Stimulated activated CD8-positive, alpha-beta memory T cell treated with anti-CD3 and anti-CD28 coated beads, Interleukin-15, amount 100 ng/mL, for 4 hours (primary cell): ENCODE measurements around the gene TJAP1.
"Not testable (repeated sequence)": the region's sequence is repeated elsewhere in the genome, so short reads cannot be mapped to it uniquely, and the experiment has no call there.

Experiments used
- DNase-seq, 2 donors: peaks; one replicate each; pipeline ENCODE4 v3.0.0-alpha.2; 2020; ENCODE audit warnings: low read depth in 2 of 2

The TJAP1 gene

DNA sequence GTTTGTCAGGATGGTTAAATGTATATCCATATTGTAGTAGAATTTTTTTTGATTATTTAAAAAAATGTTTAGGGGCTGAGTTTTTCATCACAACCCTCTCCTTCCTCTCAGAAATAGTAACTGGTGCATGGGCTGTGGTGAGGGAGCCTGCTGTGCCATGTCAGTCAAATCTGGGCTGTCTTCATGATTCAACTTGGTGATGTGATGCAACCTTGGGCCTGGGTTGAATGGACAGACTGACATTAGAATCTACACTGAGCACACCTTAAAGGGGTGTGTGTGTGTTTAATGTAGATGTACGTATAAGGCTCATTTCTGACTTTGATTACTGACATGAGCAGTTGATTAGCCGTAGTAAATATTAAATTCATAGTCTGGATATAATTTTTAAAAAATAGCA is 3.7 kb downstream of the TJAP1 start:
- DNase-seq, result no peak

DNA sequence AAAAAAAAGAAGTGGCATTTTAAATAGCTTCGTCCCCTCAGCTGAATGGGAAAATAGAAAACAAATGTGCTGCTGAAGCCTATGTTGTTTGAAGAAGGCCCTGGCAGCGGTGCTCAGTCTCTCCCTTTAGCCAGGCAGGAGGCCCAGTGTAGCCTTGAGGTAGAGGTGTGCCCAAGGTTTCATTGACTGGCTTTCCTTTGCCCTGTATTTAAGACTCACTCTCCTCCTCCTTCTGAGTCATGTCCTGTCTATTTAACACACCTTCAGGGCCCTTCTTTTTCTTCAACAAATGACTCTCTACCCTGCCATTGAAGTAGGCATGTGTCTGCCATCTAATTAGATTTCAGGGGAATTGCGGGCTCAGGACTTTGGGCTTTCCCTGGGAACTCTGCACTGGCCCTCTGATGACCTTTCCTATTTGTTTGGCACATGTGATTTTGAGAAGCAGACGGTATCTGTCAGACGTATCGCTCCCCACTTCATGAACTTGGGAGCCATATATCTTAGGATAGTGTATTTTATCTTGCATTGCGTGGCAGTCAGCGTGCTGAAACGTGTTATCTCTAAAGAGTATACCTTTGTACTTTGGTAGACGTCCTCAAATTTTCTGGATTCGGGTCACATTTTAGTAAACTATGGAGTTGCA is 4.3 kb downstream of the TJAP1 start:
- DNase-seq, result no peak

DNA sequence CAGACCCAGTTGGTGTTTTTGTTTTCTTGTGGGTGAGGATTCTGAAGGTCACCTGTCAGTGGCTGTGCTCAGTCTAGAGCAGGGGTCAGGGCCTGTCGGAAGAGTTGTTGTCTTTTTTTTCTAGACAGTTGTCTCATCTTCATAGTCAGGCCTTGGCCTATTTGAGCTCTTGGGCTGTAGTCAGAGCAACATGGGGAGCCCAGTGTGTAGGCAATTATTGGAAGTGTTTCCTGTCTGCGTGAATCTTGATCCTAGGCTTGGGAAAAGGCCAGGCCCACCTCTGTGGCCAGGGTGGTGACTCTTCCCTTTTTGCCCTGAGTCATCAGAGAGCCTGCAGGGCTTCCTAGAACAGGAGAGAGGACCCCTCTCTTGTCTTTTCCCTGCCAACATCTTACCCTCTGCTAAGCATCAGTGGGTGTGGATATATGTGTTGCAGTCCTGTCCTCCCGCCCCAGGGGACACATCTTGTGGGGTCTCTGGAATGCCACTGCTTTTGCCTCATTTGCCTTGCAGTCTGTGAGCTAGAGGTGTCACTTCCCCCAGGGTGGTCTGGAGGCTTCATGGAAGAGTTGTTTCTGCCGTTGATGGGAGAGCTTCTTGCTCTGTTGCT is 11.4 kb downstream of the TJAP1 start:
- DNase-seq, result no peak

DNA sequence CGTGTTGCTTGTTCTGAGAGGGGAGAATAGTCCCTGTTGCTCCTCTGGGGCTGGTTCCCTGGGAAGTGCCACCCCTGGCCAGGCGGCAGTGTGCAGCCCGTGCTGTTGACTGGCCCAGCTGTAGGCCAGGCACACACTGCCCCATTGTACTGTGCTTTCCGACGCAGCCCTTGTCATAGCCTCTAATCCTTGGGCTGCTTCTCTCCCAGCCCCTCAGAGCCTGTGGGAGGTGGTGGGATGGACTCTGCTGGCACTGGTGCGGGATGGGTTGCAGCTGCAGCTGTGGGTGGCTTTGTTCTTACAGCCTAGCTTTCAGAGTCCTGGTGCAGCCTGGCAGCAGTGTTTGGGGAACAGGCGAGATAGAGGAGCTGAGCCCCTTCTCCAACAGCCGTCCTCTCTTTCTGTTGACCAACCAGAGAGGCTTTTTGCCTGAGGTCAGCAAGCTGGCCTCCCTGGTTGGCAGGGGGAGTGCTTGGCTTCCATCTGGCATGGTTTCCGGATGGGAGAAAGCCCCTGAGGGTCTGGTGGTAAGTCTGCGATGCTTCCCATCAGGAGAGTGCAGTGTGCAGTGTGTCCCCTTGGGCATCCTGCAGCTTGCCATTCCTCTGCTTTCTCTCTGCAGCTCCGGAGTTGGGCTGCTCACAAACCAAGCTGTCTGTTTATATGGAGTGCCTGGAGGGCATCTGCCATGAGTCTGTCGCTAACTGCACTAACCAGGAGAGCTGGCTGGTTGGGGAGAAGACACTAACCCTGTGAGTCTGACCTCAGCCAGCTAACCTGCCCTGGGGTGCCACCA is 12.1 kb downstream of the TJAP1 start:
- DNase-seq, result no peak

DNA sequence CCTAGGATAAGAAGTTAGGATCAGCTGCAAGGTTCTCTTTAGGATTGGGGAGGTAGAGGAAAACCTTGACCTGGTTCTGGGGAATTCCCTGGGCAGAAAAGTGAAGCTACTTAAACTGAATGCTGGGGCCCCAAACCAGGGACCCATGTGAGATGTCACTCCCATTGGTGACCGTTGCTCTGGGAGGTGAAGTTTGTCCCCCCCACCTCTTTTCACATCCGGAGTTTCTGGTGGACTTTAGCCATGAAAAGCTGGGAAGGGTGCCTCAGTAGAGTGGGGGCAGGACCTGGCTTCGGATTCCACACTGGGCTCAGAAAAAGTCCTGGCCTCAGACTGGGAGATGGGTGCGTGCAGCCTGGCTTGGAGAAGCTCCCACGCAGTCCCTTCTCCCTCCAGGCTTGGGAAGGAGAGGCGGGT is 13.2 kb downstream of the TJAP1 start:
- DNase-seq, result no peak

DNA sequence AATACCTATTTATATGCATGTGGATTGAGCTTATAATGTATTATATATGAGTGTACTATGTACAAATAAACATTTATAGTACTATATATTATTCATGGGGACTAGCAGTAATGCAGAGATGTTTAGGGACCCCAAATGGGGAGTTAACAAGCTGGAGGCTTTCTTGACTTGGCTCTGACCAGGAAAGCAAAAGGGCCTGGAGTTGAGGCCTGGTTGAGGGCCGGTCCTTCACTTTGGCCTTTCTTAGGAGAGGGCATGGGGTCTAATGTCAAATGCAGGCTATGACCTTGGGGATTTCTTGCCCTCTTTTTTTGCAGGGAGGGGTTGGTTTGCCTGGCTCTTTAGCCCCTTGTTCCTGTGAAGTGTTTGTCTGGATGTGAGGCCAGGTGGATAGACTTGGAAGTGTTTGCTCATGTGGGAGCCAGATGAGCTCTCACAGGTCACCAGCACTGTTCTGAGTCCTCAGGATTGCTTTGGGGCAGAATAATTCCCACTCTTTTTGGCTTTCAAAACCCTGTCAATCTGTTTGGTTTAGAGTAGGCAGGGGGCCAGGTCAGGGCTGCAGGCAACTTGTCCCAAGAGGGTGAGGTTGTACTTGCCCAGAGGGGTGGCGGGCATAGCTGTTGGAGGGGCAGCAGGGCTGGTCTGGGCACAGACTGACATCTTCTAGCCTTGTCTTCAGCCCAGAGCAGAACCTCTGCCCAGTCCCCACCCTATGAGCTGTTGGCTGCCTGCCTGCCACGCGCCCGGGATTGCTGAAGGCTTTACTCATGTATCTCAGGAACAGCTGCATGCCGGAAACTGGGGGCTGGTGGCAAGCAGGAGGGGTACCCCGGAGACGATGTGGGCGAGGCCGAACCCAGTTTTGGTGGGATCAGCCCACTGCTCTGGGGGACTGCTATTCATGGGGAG is 14.6 kb downstream of the TJAP1 start:
- no peak for DNase-seq

DNA sequence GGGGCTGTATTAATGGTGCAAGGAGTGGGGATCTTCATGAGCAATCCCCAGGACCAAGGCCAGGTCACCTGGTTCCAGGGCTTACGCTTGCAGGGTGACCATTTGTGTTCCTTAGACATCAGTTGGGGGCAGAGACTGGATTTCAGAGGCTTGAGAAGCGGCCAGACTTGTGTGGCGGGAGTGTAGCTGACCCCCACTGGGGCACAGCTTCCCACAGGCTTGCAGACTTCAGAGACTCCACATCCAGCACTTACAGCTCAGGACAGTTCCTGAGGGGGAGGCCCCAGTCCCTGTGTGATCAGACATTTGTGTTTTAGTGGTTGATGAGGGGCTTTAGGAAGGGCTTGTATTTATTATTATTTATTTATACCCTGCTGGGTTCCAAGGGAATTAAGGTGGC is 15.3 kb downstream of the TJAP1 start:
- DNase-seq, result no peak

DNA sequence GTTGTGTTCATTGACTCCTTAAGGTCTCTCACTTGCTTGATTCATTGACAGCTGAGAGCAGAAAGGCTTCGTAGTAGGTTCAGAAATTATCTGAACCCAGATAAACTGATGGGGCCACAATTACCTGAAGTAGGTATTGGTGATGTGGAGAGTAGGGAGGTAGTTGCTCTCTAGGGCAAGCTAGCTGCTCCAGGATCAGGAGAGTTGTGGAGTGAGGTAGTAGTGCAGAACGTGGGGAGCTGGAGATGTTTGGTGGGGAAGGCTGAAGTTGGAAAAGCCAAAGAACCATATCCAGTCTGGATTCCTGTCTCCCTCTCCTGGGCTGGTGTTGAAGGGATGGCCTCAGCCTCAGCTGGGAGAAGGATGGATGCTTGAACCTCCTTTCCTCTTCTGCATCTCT is 15.9 kb downstream of the TJAP1 start:
- no peak for DNase-seq

DNA sequence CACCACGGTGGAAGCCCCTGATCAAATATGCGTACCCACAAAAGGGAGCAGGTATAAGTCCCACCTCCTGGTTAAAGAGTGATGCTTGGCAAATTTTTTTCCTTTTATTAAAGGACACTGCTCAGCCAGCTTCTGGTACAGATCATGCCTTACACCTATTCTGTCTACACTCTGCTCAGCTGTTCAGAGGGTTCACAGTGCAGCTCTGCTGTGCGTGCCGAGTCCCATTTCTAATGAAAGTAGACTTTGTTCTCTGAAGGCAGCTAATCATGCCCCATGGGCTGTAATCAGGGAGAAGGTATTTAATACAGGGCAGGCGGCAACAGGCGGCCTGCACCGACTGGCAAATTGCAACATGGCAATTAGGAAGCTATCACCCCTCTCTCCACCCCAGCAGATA is 16.5 kb downstream of the TJAP1 start:
- DNase-seq, result no peak

DNA sequence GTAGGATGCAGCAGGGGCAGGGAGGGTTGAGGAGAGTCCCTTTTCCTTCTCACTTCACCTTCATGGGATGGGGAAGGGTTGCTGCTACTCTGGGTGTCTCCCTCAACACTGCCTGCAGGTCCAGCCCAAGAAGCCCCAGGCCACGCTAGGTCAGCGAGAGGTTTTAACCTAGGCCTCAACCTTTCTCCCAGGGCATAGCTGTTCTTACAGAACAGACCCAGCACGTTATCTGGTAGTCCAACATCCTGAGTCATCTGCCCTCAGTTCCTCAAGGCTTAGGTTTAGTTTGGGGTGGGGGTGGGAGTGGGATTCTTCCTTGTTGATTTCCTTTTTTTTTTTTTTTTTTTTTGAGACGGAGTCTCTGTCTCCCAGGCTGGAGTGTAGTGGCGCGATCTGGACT is 17.0 kb downstream of the TJAP1 start:
- no peak for DNase-seq

DNA sequence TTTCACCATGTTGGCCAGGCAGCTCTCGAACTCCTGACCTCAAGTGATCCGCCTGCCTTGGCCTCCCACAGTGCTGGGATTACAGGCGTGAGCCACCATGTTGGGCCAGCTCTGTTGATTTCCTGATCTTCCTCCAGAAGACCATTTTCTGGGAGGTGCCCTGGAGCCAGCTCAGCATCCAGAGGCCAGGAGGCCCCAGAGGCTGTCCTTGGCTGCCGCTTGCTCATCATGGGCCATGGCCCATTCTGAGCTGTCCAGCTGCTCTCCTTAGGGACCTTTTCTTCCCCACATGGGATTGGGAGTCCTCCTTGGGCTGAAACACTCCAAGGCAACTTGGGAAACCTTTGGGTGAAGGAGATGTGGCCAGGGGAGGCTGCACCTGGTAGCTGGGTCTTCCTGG is 17.4 kb downstream of the TJAP1 start:
- DNase-seq, result no peak

DNA sequence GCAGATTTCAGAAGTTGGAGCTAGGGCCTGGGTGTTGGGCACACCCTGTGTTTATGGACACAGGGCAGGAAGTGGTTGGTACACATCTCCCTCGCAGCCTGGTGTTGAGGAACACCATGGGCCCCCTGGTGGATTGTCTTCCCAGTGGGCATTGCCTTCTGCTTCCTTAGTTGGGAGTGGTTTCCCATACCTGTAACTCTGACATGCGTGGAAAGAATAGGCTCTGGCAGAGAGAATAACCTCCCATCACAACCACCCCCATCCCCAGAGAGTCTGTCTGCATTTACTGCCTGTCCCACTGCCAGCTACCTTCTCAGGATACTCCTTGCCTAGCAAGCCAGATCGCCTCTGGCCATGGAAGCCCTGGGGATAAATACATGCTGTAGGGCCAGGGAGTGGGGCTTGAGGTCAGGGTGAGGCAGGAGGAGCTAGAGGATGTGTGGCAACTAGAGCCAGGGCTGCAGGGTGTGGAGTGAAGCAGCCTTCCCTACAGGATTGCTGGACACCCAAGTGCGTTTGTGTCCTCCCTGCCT is 18.1 kb downstream of the TJAP1 start:
- DNase-seq, result no peak

DNA sequence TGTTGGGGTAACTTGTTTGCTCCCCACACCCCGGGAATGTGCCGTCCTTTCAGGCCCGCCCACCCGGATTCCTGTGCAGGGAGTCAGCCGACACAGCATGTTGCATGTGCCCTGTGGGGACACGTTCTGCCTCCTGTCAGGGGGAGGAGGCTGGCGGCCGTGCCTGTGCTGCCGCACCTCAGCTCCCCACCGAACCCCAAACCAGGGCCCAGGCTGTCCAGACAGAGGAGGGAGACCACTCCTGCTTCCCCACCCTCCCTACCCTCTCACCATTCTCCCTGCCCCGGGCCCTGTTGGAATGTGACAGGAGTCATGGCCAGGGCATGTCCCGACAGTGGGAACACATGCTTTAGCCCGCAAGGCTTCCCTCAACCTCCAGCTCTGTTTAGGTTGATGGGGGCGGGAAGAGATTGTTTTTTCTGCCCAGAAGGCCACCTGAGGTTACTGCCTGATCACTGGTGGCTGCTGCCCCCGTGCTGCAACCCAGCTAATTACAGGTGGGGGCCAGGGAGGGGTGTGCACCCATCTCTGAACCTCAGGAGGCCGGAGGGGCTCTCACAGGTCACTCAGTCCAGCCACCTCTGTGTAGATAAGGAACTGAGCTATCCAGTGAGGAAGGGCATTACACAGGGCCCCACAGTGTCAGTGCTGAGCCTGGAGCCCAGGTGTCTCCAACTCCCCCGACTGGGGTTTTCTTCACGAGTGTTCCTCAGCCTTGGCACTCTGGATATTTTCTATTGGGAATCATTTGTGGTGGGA is 19.2 kb downstream of the TJAP1 start:
- no peak for DNase-seq

DNA sequence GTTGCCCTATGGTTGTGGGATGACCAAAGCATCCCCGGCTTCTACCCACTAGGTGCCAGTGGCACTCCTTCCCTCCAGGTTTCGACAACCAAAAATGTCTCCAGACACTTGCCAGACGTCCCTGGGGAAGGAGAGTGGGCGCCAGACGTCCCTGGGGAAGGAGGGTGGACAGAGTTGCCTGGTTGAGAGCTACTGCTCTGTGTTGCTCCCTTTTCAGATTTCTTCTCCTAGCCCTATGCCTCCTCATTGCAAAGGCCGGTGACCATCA is 19.7 kb downstream of the TJAP1 start:
- no peak for DNase-seq

DNA sequence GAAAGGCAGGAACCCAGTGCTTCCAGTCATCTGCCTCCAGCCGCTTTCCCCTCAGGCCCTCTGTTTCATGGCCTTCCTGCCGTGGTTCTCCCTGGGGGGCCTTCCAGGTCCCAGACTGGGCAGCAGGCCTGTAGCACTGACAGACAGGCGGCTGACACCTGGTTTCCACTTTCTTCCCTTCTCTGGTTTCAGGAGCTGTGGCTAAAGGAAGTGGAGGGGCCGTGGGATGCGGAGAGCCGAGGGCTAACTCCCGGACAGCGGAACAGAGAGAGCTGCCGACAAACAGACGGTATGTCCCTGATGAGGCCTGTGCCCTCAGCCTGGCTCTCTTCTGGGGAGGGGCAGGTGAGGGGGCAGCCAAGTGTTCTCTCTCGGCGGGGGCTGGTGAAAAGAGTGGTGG is 20.3 kb downstream of the TJAP1 start:
- no peak for DNase-seq

DNA sequence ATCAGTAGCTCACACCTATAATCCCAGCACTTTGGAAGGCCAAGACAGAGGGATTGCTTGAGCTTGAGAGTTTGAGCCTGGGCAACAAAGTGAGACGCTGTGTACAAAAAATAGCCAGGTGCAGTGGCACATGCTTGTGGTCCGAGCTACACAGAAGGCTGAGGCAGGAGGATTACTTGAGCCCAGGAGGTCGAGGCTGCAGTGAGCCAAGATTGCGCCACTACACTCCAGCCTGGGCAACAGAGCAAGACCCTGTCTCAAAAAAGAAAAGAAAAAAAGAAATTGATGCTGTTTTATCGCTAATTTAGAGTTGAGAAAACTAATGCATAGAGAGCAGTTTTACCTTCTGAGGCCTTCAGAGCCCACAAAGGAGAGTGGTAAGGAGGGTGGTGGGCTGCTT is 20.9 kb downstream of the TJAP1 start:
- DNase-seq, result not testable (repeated sequence)

DNA sequence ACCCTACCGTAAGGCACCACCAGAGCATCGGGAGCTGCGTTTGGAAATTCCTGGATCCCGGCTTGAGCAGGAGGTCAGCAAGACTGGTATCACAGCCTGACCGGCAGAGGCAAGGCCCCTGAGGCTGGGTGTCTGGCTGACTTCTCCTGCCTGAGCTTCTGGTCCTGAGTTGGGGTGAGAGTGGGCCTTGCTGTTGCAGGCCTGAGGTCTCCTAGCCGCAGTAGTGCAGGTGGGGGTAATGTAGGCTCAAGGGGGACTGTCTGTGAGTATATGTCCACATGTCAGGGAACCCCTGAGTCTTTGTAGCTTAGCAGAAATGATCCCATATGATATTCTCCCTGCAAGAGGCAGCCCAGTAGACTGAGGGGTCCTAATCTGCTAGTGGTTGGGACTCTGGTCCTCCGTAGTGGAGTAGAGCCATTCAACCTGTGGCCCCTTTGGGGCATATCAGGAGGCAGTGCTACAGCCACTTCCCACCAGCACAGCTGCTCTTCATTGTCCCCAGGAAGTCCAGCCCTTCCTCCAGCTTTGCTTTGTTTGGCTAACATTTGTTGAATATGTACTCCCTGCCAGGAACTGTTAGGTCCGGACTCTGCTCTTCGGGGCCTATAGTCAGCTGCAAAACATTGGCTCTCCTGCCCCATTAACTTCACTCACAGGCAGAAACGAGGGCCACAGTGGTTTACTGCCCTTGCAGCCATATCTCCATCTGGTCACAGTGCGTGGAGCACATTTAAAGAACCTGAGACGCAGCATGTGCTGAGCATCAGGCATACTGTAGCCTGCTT is 21.9 kb downstream of the TJAP1 start:
- no peak for DNase-seq

DNA sequence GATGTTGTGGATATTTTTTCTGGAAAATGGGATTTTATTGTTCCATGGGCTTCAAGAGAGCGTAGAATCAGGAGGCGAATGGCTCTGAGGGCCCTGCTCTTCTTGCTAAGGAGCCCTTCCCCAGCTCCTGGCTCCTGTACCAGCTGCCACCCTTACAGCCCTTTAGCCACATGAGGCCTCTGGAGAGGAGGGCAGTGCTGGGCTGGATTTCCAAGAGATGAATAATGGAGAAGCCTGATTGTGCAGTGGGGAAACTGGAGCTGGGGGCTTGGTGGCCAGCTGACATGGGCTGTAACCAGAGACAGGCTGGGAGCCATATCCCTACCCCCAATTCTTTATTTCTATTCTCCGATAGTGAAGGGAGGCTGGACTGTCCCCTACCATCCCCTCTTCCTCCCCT is 23.6 kb downstream of the TJAP1 start:
- no peak for DNase-seq

DNA sequence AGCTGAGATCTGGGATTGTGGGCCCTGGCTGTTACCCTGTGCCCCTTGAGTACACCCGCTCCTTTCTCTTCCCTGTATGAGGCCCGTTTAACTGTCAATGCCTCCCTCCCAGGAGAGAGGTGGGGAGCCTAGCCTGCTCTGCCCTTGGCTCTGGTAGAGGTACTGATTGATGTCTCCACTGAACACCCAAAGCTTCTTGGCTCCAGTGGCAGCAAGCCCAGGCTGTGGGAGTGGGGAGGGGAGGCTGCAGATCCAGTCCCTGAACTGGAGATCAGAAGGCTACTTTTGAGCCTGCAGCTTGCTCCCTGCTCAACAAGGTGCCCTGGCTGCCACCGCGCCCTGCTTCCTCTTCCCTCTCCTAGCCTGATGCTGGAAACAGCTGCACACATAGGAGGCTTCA is 25.3 kb downstream of the TJAP1 start:
- no peak for DNase-seq

DNA sequence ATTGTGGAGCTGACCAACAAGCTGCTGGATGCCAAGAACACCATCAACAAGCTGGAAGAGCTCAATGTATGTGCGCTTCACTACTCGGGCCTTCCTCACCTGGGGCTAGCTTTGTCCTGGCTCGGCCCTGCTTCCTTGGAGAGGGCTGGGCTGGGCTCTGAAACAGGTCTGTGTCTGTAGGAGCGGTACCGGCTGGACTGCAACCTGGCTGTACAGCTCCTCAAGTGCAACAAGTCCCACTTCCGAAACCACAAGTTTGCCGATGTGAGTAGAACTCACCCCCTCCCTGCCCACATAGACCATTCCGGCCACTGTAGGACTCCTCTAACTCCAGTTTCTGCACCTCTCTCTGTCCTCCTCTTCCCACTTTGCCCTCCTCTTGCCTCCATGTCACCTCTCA is 26.1 kb downstream of the TJAP1 start:
- DNase-seq, result no peak
